Superior temporal gyrus (tissue), 1 donor: ENCODE results near the gene COL20A1.

Source experiments
- DNase-seq: peaks from one replicate; pipeline ENCODE4 v3.0.0-alpha.2; 2016; ENCODE audit errors: extremely low spot score

Gene COL20A1

GRCh38 chr20:63362436-63363009, 69.5 kb downstream of the COL20A1 start:
- DNase-seq, result no peak

DNA sequence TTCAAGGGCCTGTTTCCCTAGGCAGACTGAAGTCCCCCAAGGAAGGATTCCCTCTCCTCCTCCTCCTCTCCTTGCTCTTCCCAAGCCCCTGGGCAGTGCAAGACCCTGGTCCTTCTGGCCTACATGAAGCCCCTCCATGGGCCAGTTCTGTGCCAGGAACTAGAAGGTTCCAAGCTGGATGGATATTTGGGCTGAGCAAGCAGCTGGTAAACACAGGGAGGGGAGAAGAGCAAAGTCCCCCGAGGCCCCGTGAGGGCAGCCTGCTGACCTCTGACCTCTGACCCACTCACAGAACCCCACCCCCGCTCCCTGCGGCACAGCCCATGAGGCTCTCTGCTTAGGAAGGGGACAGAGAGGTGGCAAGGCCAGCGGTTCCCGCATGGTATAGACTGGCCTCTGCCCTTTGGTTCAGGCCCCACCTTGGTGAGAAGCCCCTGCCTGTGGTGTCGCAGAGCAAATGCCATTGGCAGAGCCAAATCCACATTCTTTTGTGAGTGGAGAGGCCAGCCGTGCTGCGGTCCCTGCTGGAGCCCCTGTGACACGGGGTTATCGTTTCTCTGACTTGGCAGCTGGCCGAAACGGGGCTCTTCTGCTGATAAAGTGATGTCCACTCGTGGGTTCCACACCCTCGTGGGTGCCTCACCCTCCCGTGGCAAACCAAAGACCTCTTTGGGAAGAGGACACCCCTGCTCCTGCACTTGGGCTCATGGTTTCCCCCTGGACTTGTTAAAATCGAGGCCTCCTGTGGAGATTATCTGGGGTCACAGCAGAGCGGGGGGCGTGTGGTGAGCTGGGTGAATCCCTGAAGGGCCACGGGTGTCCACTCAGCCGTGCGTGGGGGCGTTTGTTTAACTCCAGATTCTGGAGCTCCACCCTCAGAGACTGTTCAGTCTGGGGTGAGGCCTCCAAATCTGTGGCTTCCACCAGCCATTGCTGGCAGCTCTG, 70.3 kb downstream of the COL20A1 start:
- no peak for DNase-seq

- no peak for DNase-seq
These were observed 71.1 kb downstream of the COL20A1 start for GRCh38 chr20:63363981-63364561.

GRCh38 chr20:63364801-63365585, 72.0 kb downstream of the COL20A1 start:
- no peak for DNase-seq

DNA sequence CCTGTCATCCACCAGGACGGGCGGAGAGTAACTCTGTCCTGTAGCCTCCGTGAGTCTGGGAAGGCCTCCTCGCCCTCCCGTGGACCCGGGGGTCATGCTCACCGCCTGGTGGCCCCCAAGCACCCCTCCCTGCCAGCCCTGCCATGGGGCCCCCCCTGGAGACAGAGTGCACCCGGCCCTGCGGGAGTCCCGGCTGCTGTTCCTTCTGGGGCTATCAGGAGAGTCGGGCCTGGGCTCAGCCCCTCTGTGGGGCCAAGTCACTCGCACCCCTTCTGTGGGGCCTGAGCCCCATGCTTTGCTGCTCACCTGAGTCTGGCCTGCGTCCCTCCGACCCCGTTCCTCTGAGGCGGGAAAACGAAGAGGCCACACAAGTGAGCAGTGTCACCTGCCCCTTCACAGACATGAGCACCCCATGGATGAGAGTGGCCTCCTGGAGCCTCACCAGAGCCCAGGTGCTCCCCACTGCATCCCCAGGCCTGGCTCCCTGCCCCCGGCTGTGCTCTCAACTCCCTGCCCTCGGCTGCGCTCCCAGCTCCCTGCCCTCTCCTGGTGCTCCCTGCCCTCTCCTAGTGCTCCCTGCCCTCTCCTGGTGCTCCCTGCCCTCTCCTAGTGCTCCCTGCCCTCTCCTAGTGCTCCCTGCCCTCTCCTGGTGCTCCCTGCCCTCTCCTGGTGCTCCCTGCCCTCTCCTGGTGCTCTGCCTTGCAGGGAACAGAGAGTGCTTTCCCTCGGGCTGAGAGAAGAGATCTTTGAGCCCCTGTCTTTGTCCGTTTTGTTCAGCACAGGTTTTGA, 72.8 kb downstream of the COL20A1 start:
- no peak for DNase-seq

DNA sequence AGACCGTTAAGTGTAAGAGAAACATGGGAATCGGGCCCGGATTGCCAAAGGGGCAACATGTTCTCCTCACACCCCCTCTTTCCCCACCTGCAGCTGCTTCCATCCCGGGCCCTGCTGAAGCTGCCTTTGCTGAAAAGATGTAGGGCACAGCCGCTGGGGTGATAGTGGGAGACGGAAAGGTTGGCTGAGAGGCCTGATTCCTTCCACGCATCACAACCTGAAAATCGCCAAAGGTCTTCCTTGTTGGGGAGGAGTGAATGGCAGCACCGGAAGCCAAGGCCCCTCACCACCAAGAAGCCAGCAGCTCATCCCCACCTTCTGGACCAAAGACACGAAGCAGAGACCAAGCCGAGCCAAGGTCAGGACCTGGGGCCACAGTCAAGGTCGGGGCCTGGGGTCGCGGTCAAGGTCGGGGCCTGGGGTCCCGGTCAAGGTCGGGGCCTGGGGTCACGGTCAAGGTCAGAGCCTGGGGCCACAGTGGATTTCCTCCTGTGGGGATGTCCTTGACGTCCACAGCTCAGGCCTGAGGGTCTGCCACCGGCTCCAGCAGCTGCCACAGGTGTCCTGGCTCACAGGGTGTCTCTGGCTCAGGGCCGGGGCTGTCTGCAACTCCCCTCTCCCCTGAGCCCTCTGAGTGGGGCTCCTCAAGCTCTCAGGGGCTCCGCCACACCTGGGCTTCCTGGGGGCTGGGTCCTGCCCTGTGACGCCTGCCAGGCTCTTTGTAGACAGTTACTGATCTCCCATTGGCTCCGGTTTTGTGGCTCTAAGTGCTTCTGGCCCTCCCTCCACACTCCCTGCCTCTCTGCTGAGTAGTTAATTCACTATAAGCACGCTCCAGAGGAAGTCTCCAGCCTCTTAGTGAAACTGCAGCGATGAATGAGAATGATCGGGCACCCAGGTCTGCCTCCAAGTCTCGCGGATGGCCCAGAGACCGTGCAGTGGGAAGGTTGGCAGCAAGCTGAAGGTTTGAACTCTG, 73.7 kb downstream of the COL20A1 start:
- no peak for DNase-seq

GRCh38 chr20:63367446-63368055, 74.6 kb downstream of the COL20A1 start:
- DNase-seq, result no peak

- no peak for DNase-seq
These were observed 75.2 kb downstream of the COL20A1 start for GRCh38 chr20:63368151-63368550.

DNA sequence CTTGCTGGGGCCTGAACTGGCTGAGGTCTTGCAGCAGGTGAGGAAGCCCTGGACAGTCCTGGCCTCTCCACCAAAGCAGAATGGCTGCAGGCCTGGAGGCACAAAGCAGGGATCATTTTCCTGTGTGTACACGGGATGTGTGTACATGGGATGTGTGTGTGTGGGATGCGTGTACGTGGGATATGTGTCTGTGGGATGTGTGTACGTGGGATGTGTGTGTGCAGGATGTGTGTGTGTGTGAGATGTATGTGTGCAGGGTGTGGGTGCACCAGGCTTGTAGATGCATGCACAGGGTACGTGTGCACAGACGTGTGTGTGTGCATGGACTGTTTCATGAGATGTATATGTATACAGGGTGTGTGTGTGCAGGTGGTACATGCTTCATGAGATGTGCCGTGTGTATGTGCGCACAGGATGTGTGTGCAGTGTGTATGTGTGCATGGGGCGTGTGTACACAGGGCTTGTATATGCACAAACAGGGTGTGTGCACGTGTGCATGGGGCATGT, 76.1 kb downstream of the COL20A1 start:
- no peak for DNase-seq

- DNase-seq, result no peak
These were observed 77.0 kb downstream of the COL20A1 start for GRCh38 chr20:63369724-63370617.

- no peak for DNase-seq
These were observed 77.7 kb downstream of the COL20A1 start for GRCh38 chr20:63370618-63371187.

- DNase-seq, result no peak
These were observed 78.4 kb downstream of the COL20A1 start for GRCh38 chr20:63371291-63371865.

GRCh38 chr20:63372971-63373885, 80.2 kb downstream of the COL20A1 start:
- no peak for DNase-seq

- DNase-seq, result no peak
These were observed 81.0 kb downstream of the COL20A1 start for GRCh38 chr20:63373996-63374395.

DNA sequence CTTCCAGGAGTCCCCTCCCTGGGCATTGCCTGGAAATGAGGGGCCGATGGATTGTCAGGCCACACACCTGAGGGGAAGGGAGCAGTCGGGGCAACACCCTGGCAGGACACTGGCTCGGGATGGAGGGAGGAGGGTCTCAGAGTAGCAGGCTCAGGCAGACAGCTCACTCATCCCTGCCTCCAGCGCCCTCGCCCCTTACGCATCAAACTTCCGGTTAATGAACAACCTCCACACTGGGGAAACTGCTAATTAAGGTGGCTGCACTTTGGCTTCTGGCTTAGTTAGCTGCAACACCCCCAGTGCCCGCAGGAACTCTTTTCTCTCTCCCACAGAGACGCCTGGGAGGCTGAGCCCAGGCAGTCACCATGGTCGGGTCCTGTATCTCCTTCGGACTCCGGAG, 81.5 kb downstream of the COL20A1 start:
- DNase-seq, result no peak

DNA sequence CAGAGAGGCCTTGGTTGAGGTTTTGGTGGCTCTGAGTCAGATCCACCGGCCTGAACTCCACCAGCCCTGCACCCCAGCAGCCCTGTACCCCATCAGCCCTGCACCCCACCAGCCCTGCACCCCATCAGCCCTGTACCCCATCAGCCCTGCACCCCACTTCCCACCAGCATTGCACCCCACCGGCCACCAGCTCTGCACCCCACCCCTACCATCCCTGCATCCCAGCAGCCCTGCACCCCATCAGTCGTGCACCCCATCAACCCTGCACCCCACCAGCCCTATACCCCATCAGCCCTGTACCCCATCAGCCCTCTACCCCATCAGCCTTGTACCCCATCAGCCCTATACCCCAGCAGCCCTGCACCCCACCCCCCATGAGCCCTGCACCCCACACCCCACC, 82.5 kb downstream of the COL20A1 start:
- no peak for DNase-seq
